ENCODE measurements around the gene EBLN1.

DNA sequence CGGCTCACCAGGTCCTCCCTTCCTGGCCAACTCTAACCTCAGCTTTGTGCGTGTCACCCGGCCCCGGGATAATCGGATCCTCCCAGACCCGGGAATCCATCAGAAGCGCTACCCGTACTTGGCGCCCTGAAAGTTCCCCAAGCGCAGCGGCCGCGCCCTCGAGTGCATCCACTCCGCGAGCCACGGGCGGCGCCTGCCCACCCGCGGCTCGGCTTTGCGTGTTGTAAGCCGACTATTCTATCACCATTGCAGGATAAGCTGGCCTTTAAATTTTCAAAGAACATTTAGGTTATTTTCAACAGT, 35.7 kb upstream of the EBLN1 start:
- TF ChIP-seq TARDBP (IDR thresholded peaks at IDR 0.05) (no peak), NFRKB (IDR thresholded peaks at IDR 0.05) (no peak), BHLHE40 (IDR thresholded peaks at IDR 0.05; ENCODE audit: borderline replicate concordance) (no peak), SUZ12 (IDR thresholded peaks at IDR 0.05) (no peak), HDGF (IDR thresholded peaks at IDR 0.05; ENCODE audit: borderline replicate concordance) (no peak), FOXA1 (IDR thresholded peaks at IDR 0.05) (no peak), FOXM1 (IDR thresholded peaks at IDR 0.05; ENCODE audit: borderline replicate concordance) (no peak), LEF1 (IDR thresholded peaks at IDR 0.05; ENCODE audit: borderline replicate concordance) (no peak), FOXK2 (IDR thresholded peaks at IDR 0.05) (no peak)
